ENCODE measurements around the gene MBD3.
A peak's percentile ranks its signal among the peaks of the same experiment; 100 is the strongest.
"Not testable (repeated sequence)": the region's sequence is repeated elsewhere in the genome, so short reads cannot be mapped to it uniquely, and the experiment has no call there.

Gene MBD3

GRCh38 chr19:1555487-1556389 is 36.9 kb downstream of the MBD3 start:
- Histone ChIP-seq H3K9ac (ENCODE audit: low read length in 2 of 2) (no peak overlapping the region), H3K4me3 (ENCODE audit: low read length in 2 of 2) (no peak overlapping the region), H3K27me3 (ENCODE audit: control insufficient read depth in 1 of 2, insufficient read depth in 2 of 2, low read length in 2 of 2) (no peaks in the 10 kb centered on the region), H3K36me3 (ENCODE audit: control insufficient read depth in 2 of 2, insufficient read depth in 2 of 2, low read length in 2 of 2) (no peaks in the 10 kb centered on the region), H3K27ac (ENCODE audit: low read length) (no peak overlapping the region), H3K4me1 (ENCODE audit: control insufficient read depth, insufficient read depth, low read length) (no peaks in the 10 kb centered on the region), H3K9me3 (ENCODE audit: control insufficient read depth in 2 of 2, low read length in 2 of 2) (no peaks in the 10 kb centered on the region)

GRCh38 chr19:1554968-1555367 is 37.7 kb downstream of the MBD3 start:
- no peak overlapping the region for H3K9ac ChIP-seq (ENCODE audit: low read length in 2 of 2)
- no peaks in the 10 kb centered on the region for H3K36me3 ChIP-seq (ENCODE audit: control insufficient read depth in 2 of 2, insufficient read depth in 2 of 2, low read length in 2 of 2)
- H3K27ac ChIP-seq (ENCODE audit: low read length) = no peak overlapping the region
- H3K27me3 ChIP-seq (ENCODE audit: control insufficient read depth in 1 of 2, insufficient read depth in 2 of 2, low read length in 2 of 2) = no peaks in the 10 kb centered on the region
- H3K4me3 ChIP-seq (ENCODE audit: low read length in 2 of 2) = no peak overlapping the region
- no peaks in the 10 kb centered on the region for H3K9me3 ChIP-seq (ENCODE audit: control insufficient read depth in 2 of 2, low read length in 2 of 2)
- H3K4me1 ChIP-seq (ENCODE audit: control insufficient read depth, insufficient read depth, low read length) = no peaks in the 10 kb centered on the region

DNA sequence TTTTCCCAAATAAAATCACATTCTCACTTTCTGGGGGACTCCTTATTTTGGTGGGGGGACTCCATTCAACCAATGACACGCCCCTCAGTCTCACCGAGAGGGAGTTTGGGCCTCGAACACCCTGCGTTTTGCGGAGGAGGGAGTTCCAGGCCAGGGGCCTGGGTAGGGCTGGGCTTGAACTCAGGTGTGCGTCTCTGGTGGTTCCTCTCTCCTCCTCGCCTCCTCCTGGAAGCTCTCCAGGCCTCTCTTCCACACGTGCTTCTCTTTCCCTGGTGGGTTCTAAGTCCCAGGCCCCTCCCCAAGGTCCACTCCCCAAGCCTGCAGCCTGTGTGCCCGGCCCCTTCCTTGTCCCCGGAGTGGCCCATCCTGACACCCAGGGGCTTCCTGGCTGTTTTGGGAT is 39.2 kb downstream of the MBD3 start:
- H3K4me3 ChIP-seq (ENCODE audit: low read length in 2 of 2) = no peak overlapping the region
- H3K27ac ChIP-seq (ENCODE audit: low read length) = no peak overlapping the region
- H3K36me3 ChIP-seq (ENCODE audit: control insufficient read depth in 2 of 2, insufficient read depth in 2 of 2, low read length in 2 of 2) = no peaks in the 10 kb centered on the region
- H3K9ac ChIP-seq (ENCODE audit: low read length in 2 of 2) = no peak overlapping the region
- H3K27me3 ChIP-seq (ENCODE audit: control insufficient read depth in 1 of 2, insufficient read depth in 2 of 2, low read length in 2 of 2) = no peaks in the 10 kb centered on the region
- no peaks in the 10 kb centered on the region for H3K4me1 ChIP-seq (ENCODE audit: control insufficient read depth, insufficient read depth, low read length)
- H3K9me3 ChIP-seq (ENCODE audit: control insufficient read depth in 2 of 2, low read length in 2 of 2) = no peaks in the 10 kb centered on the region

DNA sequence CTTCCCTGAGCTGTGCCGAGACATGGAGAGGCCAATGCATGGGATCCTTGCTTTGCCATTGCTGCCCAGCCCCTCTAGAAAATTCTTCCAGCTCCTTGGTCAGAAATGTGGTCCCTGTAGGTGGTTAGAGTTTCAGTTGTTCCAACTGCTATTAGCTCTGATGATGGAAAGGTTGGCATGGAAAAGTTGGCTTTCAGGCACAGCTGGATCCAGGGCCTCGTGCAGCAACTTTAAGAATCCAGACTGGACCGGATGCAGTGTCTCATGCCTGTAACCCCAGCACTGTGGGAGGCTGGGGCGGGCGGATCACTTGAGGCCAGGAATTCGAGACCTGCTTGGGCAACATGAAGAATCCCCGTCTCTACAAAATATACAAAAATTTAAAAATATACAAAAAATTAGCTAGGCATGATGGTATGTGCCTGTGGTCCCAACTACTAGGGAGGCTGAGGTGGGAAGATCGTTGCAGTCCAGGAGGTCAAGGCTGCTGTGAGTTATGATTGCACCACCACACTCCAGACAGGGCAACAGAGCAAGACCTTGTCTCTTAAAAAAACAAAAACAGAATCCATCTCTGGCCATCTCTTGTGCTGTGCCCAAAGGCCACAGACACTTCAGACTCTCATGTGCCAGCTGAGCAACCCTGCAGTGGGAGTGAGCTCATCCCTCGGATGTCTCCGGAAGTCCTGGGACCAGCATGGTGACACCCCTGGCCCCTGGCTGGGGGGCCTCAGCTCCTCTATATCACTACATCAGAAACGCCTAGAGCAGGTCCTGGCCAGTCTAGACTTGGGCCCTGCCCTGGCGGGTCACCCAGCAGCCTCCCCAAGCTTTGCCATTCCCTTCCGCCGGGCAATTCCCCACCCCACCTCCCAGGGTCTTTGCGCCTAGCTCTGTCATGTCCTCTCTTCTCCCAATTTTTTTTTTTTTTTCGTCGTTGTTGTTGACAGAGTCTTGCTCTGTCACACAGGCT is 41.3 kb downstream of the MBD3 start:
- H3K4me1 ChIP-seq (ENCODE audit: control insufficient read depth, insufficient read depth, low read length) = no peaks in the 10 kb centered on the region
- H3K27ac ChIP-seq (ENCODE audit: low read length) = no peak overlapping the region
- no peak overlapping the region for H3K9ac ChIP-seq (ENCODE audit: low read length in 2 of 2)

GRCh38 chr19:1549332-1549945 is 43.2 kb downstream of the MBD3 start:
- Histone ChIP-seq H3K27ac (ENCODE audit: low read length) (no peak overlapping the region), H3K9ac (ENCODE audit: low read length in 2 of 2) (no peak overlapping the region), H3K27me3 (ENCODE audit: control insufficient read depth in 1 of 2, insufficient read depth in 2 of 2, low read length in 2 of 2) (peaks cover 0 to 6% of the 10 kb centered on the region in 2 donors), H3K4me1 (ENCODE audit: control insufficient read depth, insufficient read depth, low read length) (peaks cover 2% of the 10 kb centered on the region), H3K36me3 (ENCODE audit: control insufficient read depth in 2 of 2, insufficient read depth in 2 of 2, low read length in 2 of 2) (no peaks in the 10 kb centered on the region), H3K9me3 (ENCODE audit: control insufficient read depth in 2 of 2, low read length in 2 of 2) (no peaks in the 10 kb centered on the region), H3K4me3 (ENCODE audit: low read length in 2 of 2) (no peak overlapping the region)

More for the DNA sequence above, 41.3 kb downstream of the MBD3 start:
- Histone ChIP-seq H3K4me3 (ENCODE audit: low read length in 2 of 2) (no peak overlapping the region), H3K27me3 (ENCODE audit: control insufficient read depth in 1 of 2, insufficient read depth in 2 of 2, low read length in 2 of 2) (no peaks in the 10 kb centered on the region), H3K36me3 (ENCODE audit: control insufficient read depth in 2 of 2, insufficient read depth in 2 of 2, low read length in 2 of 2) (no peaks in the 10 kb centered on the region), H3K9me3 (ENCODE audit: control insufficient read depth in 2 of 2, low read length in 2 of 2) (no peaks in the 10 kb centered on the region)

DNA sequence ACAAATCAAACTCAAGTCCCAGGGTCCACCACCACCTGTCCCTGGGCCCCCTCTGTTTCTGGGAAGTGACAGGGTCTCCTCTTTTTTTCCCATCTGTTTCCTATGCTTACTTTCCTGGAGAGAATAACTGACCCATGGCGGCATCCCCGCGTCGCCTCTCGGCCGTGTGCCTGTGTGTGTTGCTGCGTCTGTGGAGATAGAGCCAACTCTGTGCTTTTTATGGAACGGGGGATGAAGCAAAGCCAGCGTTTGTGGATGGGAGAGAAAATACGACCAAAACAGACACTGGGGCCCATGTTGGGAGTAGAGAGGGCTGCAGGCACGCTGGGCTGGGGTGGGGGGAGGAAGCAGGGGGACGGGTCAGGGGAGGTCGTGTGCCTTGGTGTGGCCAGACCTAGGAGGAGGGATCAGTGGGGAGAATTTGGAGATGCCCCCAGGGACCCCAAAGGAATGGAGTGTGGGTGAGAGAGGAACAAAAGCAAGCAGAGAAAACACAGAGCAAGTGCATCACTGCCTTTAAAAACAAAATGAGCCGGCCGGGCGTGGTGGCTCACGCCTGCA is 52.2 kb downstream of the MBD3 start:
- no peak overlapping the region for H3K27ac ChIP-seq (ENCODE audit: low read length)
- peak overlapping the region in 1 of 2 donors; percentile 40 for H3K4me3 ChIP-seq (ENCODE audit: low read length in 2 of 2)

GRCh38 chr19:1539749-1540148 is 52.9 kb downstream of the MBD3 start:
- not testable (repeated sequence) for H3K9me3 ChIP-seq (ENCODE audit: control insufficient read depth in 2 of 2, low read length in 2 of 2); H3K4me1 ChIP-seq (ENCODE audit: control insufficient read depth, insufficient read depth, low read length); H3K27ac ChIP-seq (ENCODE audit: low read length); H3K36me3 ChIP-seq (ENCODE audit: control insufficient read depth in 2 of 2, insufficient read depth in 2 of 2, low read length in 2 of 2); H3K4me3 ChIP-seq (ENCODE audit: low read length in 2 of 2); H3K9ac ChIP-seq (ENCODE audit: low read length in 2 of 2); H3K27me3 ChIP-seq (ENCODE audit: control insufficient read depth in 1 of 2, insufficient read depth in 2 of 2, low read length in 2 of 2)

More for the DNA sequence above, 52.2 kb downstream of the MBD3 start:
- Histone ChIP-seq H3K4me1 (ENCODE audit: control insufficient read depth, insufficient read depth, low read length) (peaks cover 2% of the 10 kb centered on the region), H3K36me3 (ENCODE audit: control insufficient read depth in 2 of 2, insufficient read depth in 2 of 2, low read length in 2 of 2) (no peaks in the 10 kb centered on the region), H3K27me3 (ENCODE audit: control insufficient read depth in 1 of 2, insufficient read depth in 2 of 2, low read length in 2 of 2) (peaks cover under 1 to 2% of the 10 kb centered on the region in 2 donors), H3K9me3 (ENCODE audit: control insufficient read depth in 2 of 2, low read length in 2 of 2) (no peaks in the 10 kb centered on the region), H3K9ac (ENCODE audit: low read length in 2 of 2) (no peak overlapping the region)

GRCh38 chr19:1538978-1539377 is 53.7 kb downstream of the MBD3 start:
- H3K4me3 ChIP-seq (ENCODE audit: low read length in 2 of 2) = no peak overlapping the region
- no peaks in the 10 kb centered on the region for H3K36me3 ChIP-seq (ENCODE audit: control insufficient read depth in 2 of 2, insufficient read depth in 2 of 2, low read length in 2 of 2)
- no peaks in the 10 kb centered on the region for H3K9me3 ChIP-seq (ENCODE audit: control insufficient read depth in 2 of 2, low read length in 2 of 2)
- peaks cover 0 to 2% of the 10 kb centered on the region in 2 donors for H3K27me3 ChIP-seq (ENCODE audit: control insufficient read depth in 1 of 2, insufficient read depth in 2 of 2, low read length in 2 of 2)
- no peak overlapping the region for H3K9ac ChIP-seq (ENCODE audit: low read length in 2 of 2)
- H3K27ac ChIP-seq (ENCODE audit: low read length) = no peak overlapping the region
- peaks cover 2% of the 10 kb centered on the region for H3K4me1 ChIP-seq (ENCODE audit: control insufficient read depth, insufficient read depth, low read length)

DNA sequence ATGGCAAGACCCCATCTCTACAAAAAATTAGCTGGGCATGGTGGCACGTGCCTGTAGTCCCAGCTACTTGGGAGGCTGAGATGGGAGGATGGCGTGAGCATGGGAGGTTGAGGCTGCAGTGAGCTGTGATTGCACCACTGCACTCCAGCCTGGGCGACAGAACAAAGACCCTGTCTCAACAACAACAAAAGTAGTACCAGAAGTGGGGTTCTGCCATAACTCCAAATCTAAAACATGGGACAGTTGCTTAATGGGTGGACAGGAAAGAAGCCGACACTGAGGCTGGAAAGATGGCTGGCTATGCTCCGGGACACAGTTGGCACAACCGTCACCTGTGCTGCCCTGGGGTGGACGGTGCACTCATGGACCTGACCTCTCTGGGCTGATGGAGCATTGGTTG is 57.0 kb downstream of the MBD3 start:
- H3K27ac ChIP-seq (ENCODE audit: low read length); H3K4me1 ChIP-seq (ENCODE audit: control insufficient read depth, insufficient read depth, low read length); H3K9me3 ChIP-seq (ENCODE audit: control insufficient read depth in 2 of 2, low read length in 2 of 2); H3K36me3 ChIP-seq (ENCODE audit: control insufficient read depth in 2 of 2, insufficient read depth in 2 of 2, low read length in 2 of 2); H3K4me3 ChIP-seq (ENCODE audit: low read length in 2 of 2); H3K9ac ChIP-seq (ENCODE audit: low read length in 2 of 2); H3K27me3 ChIP-seq (ENCODE audit: control insufficient read depth in 1 of 2, insufficient read depth in 2 of 2, low read length in 2 of 2): not testable (repeated sequence)

- Histone ChIP-seq H3K9me3 (ENCODE audit: control insufficient read depth in 2 of 2, low read length in 2 of 2) (no peaks in the 10 kb centered on the region), H3K27me3 (ENCODE audit: control insufficient read depth in 1 of 2, insufficient read depth in 2 of 2, low read length in 2 of 2) (peaks cover 4 to 7% of the 10 kb centered on the region in 2 donors), H3K27ac (ENCODE audit: low read length) (no peak overlapping the region), H3K9ac (ENCODE audit: low read length in 2 of 2) (no peak overlapping the region), H3K4me3 (ENCODE audit: low read length in 2 of 2) (no peak overlapping the region), H3K36me3 (ENCODE audit: control insufficient read depth in 2 of 2, insufficient read depth in 2 of 2, low read length in 2 of 2) (no peaks in the 10 kb centered on the region), H3K4me1 (ENCODE audit: control insufficient read depth, insufficient read depth, low read length) (peaks cover 2% of the 10 kb centered on the region)
Observed at GRCh38 chr19:1534972-1535371, 57.7 kb downstream of the MBD3 start.
